ENCODE data around the gene PDS5A.
"Not testable (repeated sequence)": the region's sequence is repeated elsewhere in the genome, so short reads cannot be mapped to it uniquely, and the experiment has no call there.

PDS5A gene

DNA sequence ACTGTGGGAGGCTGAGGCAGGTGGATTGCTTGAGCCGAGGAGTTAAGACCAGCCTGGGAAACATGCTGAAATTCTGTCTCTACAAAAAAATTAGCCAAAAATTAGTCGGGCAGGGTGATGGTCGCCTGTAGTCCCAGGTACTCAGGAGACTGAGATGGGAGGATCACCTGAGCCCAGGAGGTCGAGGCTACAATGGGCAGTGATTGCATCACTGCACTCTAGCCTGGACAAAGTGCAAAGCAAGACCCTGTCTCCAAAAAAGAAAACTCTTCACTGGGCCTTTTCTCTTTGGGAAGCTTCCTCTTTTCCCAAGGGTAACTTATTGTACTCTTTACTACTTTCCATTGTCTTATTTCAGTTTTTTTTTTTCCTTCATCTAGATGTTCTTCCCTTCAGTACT is 190.9 kb downstream of the PDS5A start:
- peak in 1 of 10 donors; percentile 25 for DNase-seq
- intact Hi-C loops (cut with DNase I), result no loop called here

DNA sequence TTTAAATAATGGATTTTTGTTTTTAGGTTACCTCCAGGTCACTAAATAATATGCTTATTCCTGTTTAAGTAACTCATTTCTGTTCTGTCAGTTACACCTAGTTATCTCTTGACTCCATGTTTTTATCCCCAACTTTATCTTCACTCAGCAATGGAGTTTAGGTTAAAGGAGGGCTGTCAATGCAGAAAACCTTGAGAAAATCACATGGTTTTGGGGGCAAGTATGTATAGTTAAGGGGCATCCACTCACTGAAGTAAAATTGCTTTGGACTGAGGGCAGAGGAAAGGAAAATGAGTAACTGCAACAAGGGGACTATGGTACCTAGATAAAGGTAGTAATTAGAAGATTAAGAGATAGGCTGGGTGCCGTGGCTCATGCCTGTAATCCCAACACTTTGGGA is 192.6 kb downstream of the PDS5A start:
- intact Hi-C loops (cut with DNase I), result no loop called here
- no peak for DNase-seq

DNA sequence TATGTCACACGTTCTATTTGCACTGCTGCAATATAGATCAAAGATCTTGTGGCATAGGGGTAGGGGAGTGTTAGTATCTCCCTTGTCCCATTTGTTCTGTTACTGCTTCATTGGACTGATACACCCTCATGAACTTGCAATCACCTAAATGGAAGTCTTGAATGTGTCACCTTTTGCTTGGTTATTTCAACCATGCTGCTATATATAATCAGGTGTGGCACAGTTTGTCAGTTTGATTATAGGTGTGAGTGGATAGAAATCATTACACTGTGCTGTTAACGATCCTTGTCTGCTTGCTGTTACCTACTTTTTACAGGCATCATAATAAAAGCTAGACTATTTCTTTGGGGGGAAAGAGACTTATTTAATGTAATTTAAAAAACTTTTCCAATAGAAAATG is 195.7 kb downstream of the PDS5A start:
- intact Hi-C loops (cut with DNase I); DNase-seq: not testable (repeated sequence)
